Transverse colon (tissue), 3 donors: ENCODE data around the gene ITPRID2.

Experiments used
- EP300 ChIP-seq: sonication (generic); formaldehyde crosslinking; IDR thresholded peaks from one replicate; pipeline ENCODE4 v1.6.1; 2017; ENCODE audit warnings: antibody characterized with exemption, low read depth
- POLR2A ChIP-seq: fragments of 450-650 bp; IDR thresholded peaks from one replicate; pipeline ENCODE4 v1.6.1; 2016; ENCODE audit warnings: antibody characterized with exemption, mild to moderate bottlenecking, moderate library complexity
- TF ChIP-seq, protein P1 (sequence below), 5 experiments: fragments of 200-600 bp in 3 of 5; fragments of 450-650 bp in 2 of 5; sonication (generic) in 3 of 5; IDR thresholded peaks; 1 replicate in 2 of 5; 2 replicates in 3 of 5; pipeline ENCODE4 v1.5.1; 2016 to 2017; ENCODE audit warnings: antibody characterized with exemption in 5 of 5, inconsistent platforms in 3 of 5, mild to moderate bottlenecking in 2 of 5, moderate library complexity in 1 of 5

DNA sequence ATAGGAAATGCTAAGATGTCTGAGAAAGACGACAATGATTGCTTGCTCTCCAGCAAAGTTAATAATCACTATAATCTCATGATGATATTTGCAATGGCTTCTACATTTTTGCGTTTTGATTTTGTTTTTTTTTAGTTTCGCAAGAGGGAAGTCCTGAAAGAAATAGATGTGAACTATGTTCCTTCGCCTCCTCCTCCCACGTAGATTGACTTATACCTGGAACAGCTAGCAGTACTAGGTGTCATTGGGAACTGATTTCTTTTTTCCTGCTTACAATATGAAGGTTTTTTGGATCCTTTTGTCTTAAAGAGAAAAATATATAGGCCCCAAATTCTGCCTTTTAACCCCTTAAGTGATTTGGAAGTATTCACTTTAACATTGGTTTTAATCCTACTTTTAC lies 26.7 kb downstream of the ITPRID2 start:
- TF ChIP-seq EP300 (no peak), POLR2A (no peak)
- TF ChIP-seq, protein P1, sequence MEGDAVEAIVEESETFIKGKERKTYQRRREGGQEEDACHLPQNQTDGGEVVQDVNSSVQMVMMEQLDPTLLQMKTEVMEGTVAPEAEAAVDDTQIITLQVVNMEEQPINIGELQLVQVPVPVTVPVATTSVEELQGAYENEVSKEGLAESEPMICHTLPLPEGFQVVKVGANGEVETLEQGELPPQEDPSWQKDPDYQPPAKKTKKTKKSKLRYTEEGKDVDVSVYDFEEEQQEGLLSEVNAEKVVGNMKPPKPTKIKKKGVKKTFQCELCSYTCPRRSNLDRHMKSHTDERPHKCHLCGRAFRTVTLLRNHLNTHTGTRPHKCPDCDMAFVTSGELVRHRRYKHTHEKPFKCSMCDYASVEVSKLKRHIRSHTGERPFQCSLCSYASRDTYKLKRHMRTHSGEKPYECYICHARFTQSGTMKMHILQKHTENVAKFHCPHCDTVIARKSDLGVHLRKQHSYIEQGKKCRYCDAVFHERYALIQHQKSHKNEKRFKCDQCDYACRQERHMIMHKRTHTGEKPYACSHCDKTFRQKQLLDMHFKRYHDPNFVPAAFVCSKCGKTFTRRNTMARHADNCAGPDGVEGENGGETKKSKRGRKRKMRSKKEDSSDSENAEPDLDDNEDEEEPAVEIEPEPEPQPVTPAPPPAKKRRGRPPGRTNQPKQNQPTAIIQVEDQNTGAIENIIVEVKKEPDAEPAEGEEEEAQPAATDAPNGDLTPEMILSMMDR (IDR thresholded peaks at IDR 0.05) = no peak
